MM.1S (cell line): ENCODE data around the gene PLCXD3.

Source experiments
- EZH2 ChIP-seq: fragments of 300-600 bp; sonication (generic); optimal IDR thresholded peaks from 2 replicates; pipeline ENCODE3; 2017; ENCODE audit warnings: low read depth, mild to moderate bottlenecking, antibody characterized with exemption, low read length, mixed read lengths
- EZH2phosphoT487 ChIP-seq: fragments of 300-600 bp; sonication (generic); IDR thresholded peaks from 2 replicates; pipeline ENCODE4 v1.6.1; 2018; ENCODE audit warnings: antibody characterized with exemption, low read length
- TF ChIP-seq, protein P1 (sequence below): fragments of 300-600 bp; sonication (generic); IDR thresholded peaks from 2 replicates; pipeline ENCODE4 v1.5.1; 2016; ENCODE audit warnings: antibody characterized with exemption, low read length, mixed read lengths

DNA sequence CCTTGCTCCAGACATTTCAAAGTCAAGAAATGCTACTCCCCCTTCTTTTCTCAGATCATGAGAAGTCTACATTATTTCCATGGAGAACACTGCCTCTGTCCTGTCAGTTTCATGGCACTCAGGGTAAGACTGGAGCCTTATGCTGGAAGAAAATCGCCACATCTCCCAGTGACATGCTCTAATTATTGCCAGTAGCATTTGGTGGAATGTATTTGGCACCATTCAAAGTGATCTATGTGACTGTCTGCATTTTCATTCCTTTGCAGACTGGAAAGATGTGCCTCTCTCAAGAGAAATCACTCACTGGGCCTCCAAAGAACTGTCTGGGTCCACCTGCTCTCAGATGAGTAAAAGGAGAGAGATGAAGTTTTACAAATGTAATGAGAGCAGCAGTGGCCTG lies 840 bp upstream of the PLCXD3 start:
- TF ChIP-seq, protein P1, sequence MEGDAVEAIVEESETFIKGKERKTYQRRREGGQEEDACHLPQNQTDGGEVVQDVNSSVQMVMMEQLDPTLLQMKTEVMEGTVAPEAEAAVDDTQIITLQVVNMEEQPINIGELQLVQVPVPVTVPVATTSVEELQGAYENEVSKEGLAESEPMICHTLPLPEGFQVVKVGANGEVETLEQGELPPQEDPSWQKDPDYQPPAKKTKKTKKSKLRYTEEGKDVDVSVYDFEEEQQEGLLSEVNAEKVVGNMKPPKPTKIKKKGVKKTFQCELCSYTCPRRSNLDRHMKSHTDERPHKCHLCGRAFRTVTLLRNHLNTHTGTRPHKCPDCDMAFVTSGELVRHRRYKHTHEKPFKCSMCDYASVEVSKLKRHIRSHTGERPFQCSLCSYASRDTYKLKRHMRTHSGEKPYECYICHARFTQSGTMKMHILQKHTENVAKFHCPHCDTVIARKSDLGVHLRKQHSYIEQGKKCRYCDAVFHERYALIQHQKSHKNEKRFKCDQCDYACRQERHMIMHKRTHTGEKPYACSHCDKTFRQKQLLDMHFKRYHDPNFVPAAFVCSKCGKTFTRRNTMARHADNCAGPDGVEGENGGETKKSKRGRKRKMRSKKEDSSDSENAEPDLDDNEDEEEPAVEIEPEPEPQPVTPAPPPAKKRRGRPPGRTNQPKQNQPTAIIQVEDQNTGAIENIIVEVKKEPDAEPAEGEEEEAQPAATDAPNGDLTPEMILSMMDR: no peak
- TF ChIP-seq EZH2 (no peak), EZH2phosphoT487 (no peak)
